BLaER1 treated with 17β-estradiol and CSF1 and Interleukin-3, amounts not matched to agents 10 nM and 100 nM (cell line): ENCODE data around the gene UBAC1.

ENCODE experiments used
- H3K27ac ChIP-seq, 11 experiments: shearing (Covaris generic); formaldehyde crosslinking; 2 replicates each; pipeline ENCODE4 v1.8.1; 2022
- H3K27me3 ChIP-seq, 11 experiments: shearing (Covaris generic); formaldehyde crosslinking; 2 replicates each; pipeline ENCODE4 v1.8.1; 2022
- H3K36me3 ChIP-seq, 11 experiments: shearing (Covaris generic); formaldehyde crosslinking; 2 replicates each; pipeline ENCODE4 v1.8.1; 2022
- H3K4me1 ChIP-seq, 10 experiments: shearing (Covaris generic); formaldehyde crosslinking; 2 replicates each; pipeline ENCODE4 v1.8.1; 2022
- H3K4me2 ChIP-seq, 11 experiments: shearing (Covaris generic); formaldehyde crosslinking; 2 replicates each; pipeline ENCODE4 v1.8.1; 2022
- H3K4me3 ChIP-seq, 10 experiments: shearing (Covaris generic); formaldehyde crosslinking; 2 replicates each; pipeline ENCODE4 v1.8.1; 2022
- H3K9ac ChIP-seq, 11 experiments: shearing (Covaris generic); formaldehyde crosslinking; 2 replicates each; pipeline ENCODE4 v1.8.1; 2022
- H3K9me3 ChIP-seq, 11 experiments: shearing (Covaris generic); formaldehyde crosslinking; replicated peaks in 1 of 11; 2 replicates each; pipeline ENCODE4 v1.8.1; 2022
- H4K20me1 ChIP-seq, 11 experiments: shearing (Covaris generic); formaldehyde crosslinking; 2 replicates each; pipeline ENCODE4 v1.8.1; 2022
- Cebpa-rat ChIP-seq, 11 experiments: shearing (Covaris generic); IDR thresholded peaks; 2 replicates each; pipeline ENCODE4 v1.8.1; 2022

The UBAC1 gene

GRCh38 chr9:135985459-135985774 lies 24.2 kb upstream of the UBAC1 start:
- Histone ChIP-seq H3K27ac (no peak overlapping the region), H4K20me1 (peaks cover 0 to 4% (median 0%) of the 10 kb centered on the region in 11 experiments; a peak in 2 of 22 replicates), H3K27me3 (no peaks in the 10 kb centered on the region), H3K36me3 (no peaks in the 10 kb centered on the region), H3K9me3 (no peaks in the 10 kb centered on the region), H3K9ac (no peak overlapping the region), H3K4me2 (peak overlapping the region in 4 of 11 experiments; percentile 7 to 82 (median 10); a peak in 5 of 22 replicates), H3K4me1 (peaks cover 7 to 86% (median 72%) of the 10 kb centered on the region in 10 experiments; a peak in 19 of 20 replicates), H3K4me3 (no peak overlapping the region)
- no peak for TF ChIP-seq Cebpa-rat (IDR thresholded peaks at IDR 0.05)

- H3K4me2 ChIP-seq, result peak overlapping the region in 8 of 11 experiments; percentile 29 to 61 (median 48); a peak in 15 of 22 replicates
- H3K4me1 ChIP-seq, result peaks cover 8 to 86% (median 72%) of the 10 kb centered on the region in 10 experiments
These were observed 23.0 kb upstream of the UBAC1 start for GRCh38 chr9:135984072-135984710.

GRCh38 chr9:135983208-135984071 lies 22.3 kb upstream of the UBAC1 start:
- Histone ChIP-seq H3K4me3 (no peak overlapping the region), H3K27me3 (no peaks in the 10 kb centered on the region), H3K9me3 (no peaks in the 10 kb centered on the region), H3K9ac (0 out of 22 replicates have a peak overlapping the region, but pooled peaks of 1 of the 11 experiments have one; percentile 9), H4K20me1 (peaks cover 0 to 5% (median 0%) of the 10 kb centered on the region in 11 experiments; a peak in 4 of 22 replicates), H3K36me3 (no peaks in the 10 kb centered on the region), H3K4me1 (peaks cover 15 to 86% (median 72%) of the 10 kb centered on the region in 10 experiments), H3K27ac (no peak overlapping the region), H3K4me2 (peak overlapping the region in 8 of 11 experiments; percentile 29 to 61 (median 48); a peak in 15 of 22 replicates)
- TF ChIP-seq Cebpa-rat (IDR thresholded peaks at IDR 0.05), result no peak

More at GRCh38 chr9:135984072-135984710, 23.0 kb upstream of the UBAC1 start:
- no peak overlapping the region for H3K4me3 ChIP-seq
- H3K27ac ChIP-seq, result no peak overlapping the region
- no peak for TF ChIP-seq Cebpa-rat (IDR thresholded peaks at IDR 0.05)
- H4K20me1 ChIP-seq, result peaks cover 0 to 2% (median 0%) of the 10 kb centered on the region in 11 experiments; a peak in 2 of 22 replicates
- no peaks in the 10 kb centered on the region for H3K27me3 ChIP-seq
- 0 out of 22 replicates have a peak overlapping the region, but pooled peaks of 1 of the 11 experiments have one; percentile 9 for H3K9ac ChIP-seq
- no peaks in the 10 kb centered on the region for H3K36me3 ChIP-seq
- H3K9me3 ChIP-seq, result no peaks in the 10 kb centered on the region

GRCh38 chr9:135982499-135983207 lies 21.5 kb upstream of the UBAC1 start:
- Histone ChIP-seq H3K36me3 (no peaks in the 10 kb centered on the region), H3K4me2 (peak overlapping the region in 6 of 11 experiments; percentile 12 to 56 (median 40); a peak in 5 of 22 replicates), H3K9ac (no peak overlapping the region; a peak in 1 of 22 replicates), H3K9me3 (no peaks in the 10 kb centered on the region), H4K20me1 (peaks cover 0 to 5% (median 0%) of the 10 kb centered on the region in 11 experiments; a peak in 2 of 22 replicates), H3K4me3 (no peak overlapping the region), H3K27me3 (no peaks in the 10 kb centered on the region), H3K4me1 (peaks cover 16 to 80% (median 66%) of the 10 kb centered on the region in 10 experiments), H3K27ac (no peak overlapping the region)
- no peak for TF ChIP-seq Cebpa-rat (IDR thresholded peaks at IDR 0.05)

- Histone ChIP-seq H3K4me1 (peaks cover 28 to 78% (median 70%) of the 10 kb centered on the region in 10 experiments), H3K4me3 (no peak overlapping the region), H3K9ac (no peak overlapping the region), H4K20me1 (peaks cover 0 to 5% (median 0%) of the 10 kb centered on the region in 11 experiments; a peak in 2 of 22 replicates), H3K36me3 (no peaks in the 10 kb centered on the region), H3K27me3 (no peaks in the 10 kb centered on the region), H3K4me2 (peak overlapping the region in 9 of 11 experiments; percentile 88 to 99 (median 92); a peak in 15 of 22 replicates), H3K27ac (no peak overlapping the region), H3K9me3 (no peaks in the 10 kb centered on the region)
- no peak for TF ChIP-seq Cebpa-rat (IDR thresholded peaks at IDR 0.05)
These were observed 19.9 kb upstream of the UBAC1 start for GRCh38 chr9:135980926-135981630.

- H3K4me1 ChIP-seq, result peaks cover 29 to 74% (median 66%) of the 10 kb centered on the region in 10 experiments
- no peaks in the 10 kb centered on the region for H3K36me3 ChIP-seq
- H3K9ac ChIP-seq, result peak overlapping the region in 7 of 11 experiments; percentile 21 to 63 (median 53); a peak in 11 of 22 replicates
- H4K20me1 ChIP-seq, result peaks cover 0 to 5% (median 0%) of the 10 kb centered on the region in 11 experiments; a peak in 2 of 22 replicates
- no peak for TF ChIP-seq Cebpa-rat (IDR thresholded peaks at IDR 0.05)
- H3K27me3 ChIP-seq, result no peaks in the 10 kb centered on the region
- no peaks in the 10 kb centered on the region for H3K9me3 ChIP-seq
- peak overlapping the region in 8 of 11 experiments; percentile 25 to 65 (median 52); a peak in 13 of 22 replicates for H3K27ac ChIP-seq
- 0 out of 20 replicates have a peak overlapping the region, but pooled peaks of 1 of the 10 experiments have one; percentile 0 for H3K4me3 ChIP-seq
- H3K4me2 ChIP-seq, result peak overlapping the region; percentile 84 to 99 (median 92)
These were observed 18.5 kb upstream of the UBAC1 start for GRCh38 chr9:135979547-135980166.

- Histone ChIP-seq H3K36me3 (no peaks in the 10 kb centered on the region), H3K9me3 (no peaks in the 10 kb centered on the region), H3K4me1 (peaks cover 36 to 75% (median 66%) of the 10 kb centered on the region in 10 experiments), H3K27me3 (no peaks in the 10 kb centered on the region), H3K9ac (peak overlapping the region in 8 of 11 experiments; percentile 4 to 67 (median 52); a peak in 14 of 22 replicates), H3K27ac (peak overlapping the region in 7 of 11 experiments; percentile 39 to 67 (median 56); a peak in 15 of 22 replicates), H3K4me3 (peak overlapping the region in 7 of 10 experiments; percentile 15 to 58 (median 28); a peak in 11 of 20 replicates), H4K20me1 (peaks cover 0 to 5% (median 0%) of the 10 kb centered on the region in 11 experiments; a peak in 2 of 22 replicates), H3K4me2 (peak overlapping the region; percentile 84 to 99 (median 92))
- no peak for TF ChIP-seq Cebpa-rat (IDR thresholded peaks at IDR 0.05)
These were observed 17.7 kb upstream of the UBAC1 start for GRCh38 chr9:135978642-135979546.
